Heart left ventricle (tissue), 16 donors: ENCODE measurements around the gene VRK1. TPM values are rescaled to one million over a fixed set of nuclear protein-coding genes. Genes with fewer than 3 reads are reported as not detected.

ENCODE experiments used
- ATAC-seq, 4 donors: fragments of 200-7000 bp; cut with Tn5 transposase; one replicate each; pipeline ENCODE4 v1.9.1; 2020 to 2022; ENCODE audit warnings: moderate library complexity in 4 of 4, mild to moderate bottlenecking in 3 of 4, moderate number of reproducible peaks in 1 of 4
- DNase-seq, 5 donors: peaks; one replicate each; pipeline ENCODE4 v3.0.0-alpha.2; 2020
- H3K27ac ChIP-seq, 12 donors: fragments of 200-600 bp; sonication (generic) in 4 of 12; one replicate each; pipeline versions ENCODE4 v1.5.0 to v1.8.0; 2016 to 2022; ENCODE audit warnings: mild to moderate bottlenecking in 2 of 12
- H3K27me3 ChIP-seq, 9 donors: fragments of 200-600 bp; sonication (generic) in 2 of 9; one replicate each; pipeline versions ENCODE4 v1.5.1 to v1.8.0; 2016 to 2022; ENCODE audit warnings: mild to moderate bottlenecking in 3 of 9
- H3K36me3 ChIP-seq, 9 donors: fragments of 200-600 bp; sonication (generic) in 2 of 9; one replicate each; pipeline versions ENCODE4 v1.5.0 to v1.8.0; 2018 to 2022; ENCODE audit warnings: mild to moderate bottlenecking in 2 of 9
- H3K4me1 ChIP-seq, 12 donors: fragments of 200-600 bp; sonication (generic) in 4 of 12; one replicate each; pipeline versions ENCODE4 v1.5.0 to v1.8.0; 2016 to 2022; ENCODE audit warnings: mild to moderate bottlenecking in 3 of 12
- H3K4me3 ChIP-seq, 12 donors: fragments of 200-600 bp; sonication (generic) in 4 of 12; one replicate each; pipeline versions ENCODE4 v1.5.0 to v1.8.0; 2017 to 2022; ENCODE audit warnings: mild to moderate bottlenecking in 9 of 12, moderate library complexity in 4 of 12
- H3K9me3 ChIP-seq, 12 donors: fragments of 200-600 bp; sonication (generic) in 4 of 12; one replicate each; pipeline versions ENCODE4 v1.5.0 to v1.8.0; 2016 to 2022; ENCODE audit warnings: mild to moderate bottlenecking in 1 of 12
- CTCF ChIP-seq, 12 donors: fragments of 200-600 bp; sonication (generic) in 4 of 12; IDR thresholded peaks; one replicate each; pipeline versions ENCODE4 v1.5.0 to v1.8.0; 2018 to 2022; ENCODE audit warnings: antibody characterized with exemption in 12 of 12, mild to moderate bottlenecking in 5 of 12
- POLR2A ChIP-seq, 2 donors: fragments of 450-650 bp; IDR thresholded peaks; one replicate each; pipeline ENCODE4 v1.6.1; 2017; ENCODE audit warnings: antibody characterized with exemption in 2 of 2, mild to moderate bottlenecking in 2 of 2, moderate library complexity in 2 of 2
- WGBS, 4 donors: extraction: QIAGEN DNeasy Blood & Tissue Kit in 2 of 4; methylation state at CpG; one replicate each; pipeline versions ENCODE4 v1.1.5 to v1.1.7; 2013 to 2018; 5-methylcytosine and 5-hydroxymethylcytosine counted together
- intact Hi-C, 10 donors: fragments of 100-400 bp; cut with DNase I; formaldehyde crosslinking; loops; one replicate each; pipeline versions ENCODE4 v1.11.1 to v1.14.2; 2022
- polyA plus RNA-seq, 2 donors: library from polyadenylated mRNA; stranded (reverse); fragments of 200-250 nt; gene quantifications; one replicate each; pipeline ENCODE4 v1.2.3, GENCODE V29; 2013
- total RNA-seq, 9 donors: library from RNA; depleted of rRNA in 2 of 9; stranded (reverse); fragments of >200 nt in 2 of 9; fragmentation: NEBNext Ultra II Directional in 3 of 9; extraction: Animal tissue kit (Norgen Biotek cat#: 25700) in 3 of 9; gene quantifications; one replicate each; pipeline versions ENCODE4 v1.1.0 to v1.2.4, GENCODE V29; 2016 to 2023
- donor health status: ischemic (EF 13 %, LVEDD 7.1; RV severe dilation, severe dysfunction).
- donor health status: healthy with polysubstance abuse.
- donor health status: DM: no; HTN: yes; CAD: no.
- donor health status: DM: no; HTN: no; CAD: no.
- donor health status: ischemic (EF 25% LVEDD 6.9; RV normal size, moderate dysfunction).
- donor health status: ischemic (EF 25% LVEDD 5.7; RV mildly dilated, moderate dysfunction).
- donor health status: healthy.
- donor health status: DM: yes; HTN: yes; CAD: no.
- donor health status: ischemic (EF 35%, LVEDD 5.7; RV mildly dilated, moderate dysfunction).
- donor health status: nonischemic (EF 11% LVEDD 7.7; RV severe dilation, severe dysfunction).
- donor health status: DM: yes; HTN: yes; CAD: no.
- donor health status: PGD.
- donor health status: ischemic (EF 29% LVEDD 5.4; RV normal size, mild dysfunction).
- donor health status: nonischemic (EF 23%, LVEDD 6.1; RV moderate dilation, normal function).

The VRK1 gene
- total and polyA plus RNA-seq, 11 donors: 3.6 to 10.4 (median 7.1) TPM

GRCh38 chr14:96852823-96853422 is 55.7 kb downstream of the VRK1 start:
- DNase-seq: no peak
- no peak overlapping the region for H3K4me3 ChIP-seq
- no peaks in the 10 kb centered on the region for H3K27me3 ChIP-seq
- peaks cover 0 to 21% (median 4%) of the 10 kb centered on the region in 9 donors for H3K36me3 ChIP-seq
- no peak overlapping the region for H3K27ac ChIP-seq
- intact Hi-C loops: no loop called here
- H3K4me1 ChIP-seq: no peaks in the 10 kb centered on the region
- 66 to 79% (median 70%) methylated on average over 4 of the region's 4 CpGs for WGBS, 4 donors
- H3K9me3 ChIP-seq: no peaks in the 10 kb centered on the region
- ATAC-seq: peak in 1 of 4 donors; percentile 42
- TF ChIP-seq CTCF (IDR thresholded peaks at IDR 0.05): peak; percentile 41 to 68 (median 57)
- TF ChIP-seq POLR2A (IDR thresholded peaks at IDR 0.05): no peak

GRCh38 chr14:96858643-96859042 is 61.5 kb downstream of the VRK1 start:
- no peaks in the 10 kb centered on the region for H3K27me3 ChIP-seq
- H3K4me1 ChIP-seq: no peaks in the 10 kb centered on the region
- no peaks in the 10 kb centered on the region for H3K9me3 ChIP-seq
- no peak overlapping the region for H3K4me3 ChIP-seq
- ATAC-seq (no peak), DNase-seq (no peak)
- intact Hi-C loops: no loop called here
- peaks cover 0 to 21% (median 0%) of the 10 kb centered on the region in 9 donors for H3K36me3 ChIP-seq
- TF ChIP-seq CTCF (IDR thresholded peaks at IDR 0.05): no peak
- TF ChIP-seq POLR2A (IDR thresholded peaks at IDR 0.05): no peak
- no peak overlapping the region for H3K27ac ChIP-seq

- no peak overlapping the region for H3K27ac ChIP-seq
- H3K27me3 ChIP-seq: no peaks in the 10 kb centered on the region
- H3K4me1 ChIP-seq: no peaks in the 10 kb centered on the region
- H3K9me3 ChIP-seq: no peaks in the 10 kb centered on the region
- TF ChIP-seq CTCF (IDR thresholded peaks at IDR 0.05): no peak
- TF ChIP-seq POLR2A (IDR thresholded peaks at IDR 0.05): no peak
- 82 to 91% (median 85%) methylated on average over 5 of the region's 5 CpGs for WGBS, 4 donors
- no peak overlapping the region for H3K4me3 ChIP-seq
- DNase-seq: no peak
- no peak for ATAC-seq
- intact Hi-C loops: no loop called here
- peaks cover 0 to 10% (median 0%) of the 10 kb centered on the region in 9 donors for H3K36me3 ChIP-seq
Observed at GRCh38 chr14:96861568-96862310, 64.6 kb downstream of the VRK1 start.

GRCh38 chr14:96863327-96863985 is 66.3 kb downstream of the VRK1 start:
- Histone ChIP-seq H3K27me3 (no peaks in the 10 kb centered on the region), H3K9me3 (no peaks in the 10 kb centered on the region), H3K4me1 (no peaks in the 10 kb centered on the region), H3K4me3 (no peak overlapping the region), H3K27ac (no peak overlapping the region), H3K36me3 (peaks cover 0 to 4% (median 0%) of the 10 kb centered on the region in 9 donors)
- ATAC-seq: no peak
- 81 to 90% (median 87%) methylated on average over 5 of the region's 5 CpGs for WGBS, 4 donors
- intact Hi-C loops: no loop called here
- no peak for DNase-seq
- TF ChIP-seq CTCF (IDR thresholded peaks at IDR 0.05): no peak
- no peak for TF ChIP-seq POLR2A (IDR thresholded peaks at IDR 0.05)
